HG03520 (cell line): ENCODE measurements around the gene GABRP.
"Not testable (repeated sequence)": the region's sequence is repeated elsewhere in the genome, so short reads cannot be mapped to it uniquely, and the experiment has no call there.

Experiments
- ATAC-seq: cut with Tn5 transposase; IDR thresholded peaks from one replicate; pipeline ENCODE4 v1.9.1; 2021; ENCODE audit warnings: mild to moderate bottlenecking, moderate library complexity; ENCODE audit not compliant: unreplicated experiment

GABRP gene

GRCh38 chr5:170783498-170784247 lies at the start of gene GABRP:
Gene GABRP, plus strand, starts transcription at chr5:170783725. Its CDS starts 4,891 bp downstream, at chr5:170788616.
- no peak for ATAC-seq

GRCh38 chr5:170736966-170737365 lies 46.6 kb upstream of the GABRP start:
- ATAC-seq: no peak

- no peak for ATAC-seq
These were observed 45.9 kb upstream of the GABRP start for GRCh38 chr5:170737591-170737990.

- ATAC-seq: no peak
These were observed 44.7 kb upstream of the GABRP start for GRCh38 chr5:170738840-170739239.

GRCh38 chr5:170739446-170739845 lies 44.1 kb upstream of the GABRP start:
- no peak for ATAC-seq

GRCh38 chr5:170740551-170741205 lies 42.8 kb upstream of the GABRP start:
- no peak for ATAC-seq

- ATAC-seq: no peak
These were observed 41.7 kb upstream of the GABRP start for GRCh38 chr5:170741801-170742200.

- ATAC-seq: no peak
These were observed 39.7 kb upstream of the GABRP start for GRCh38 chr5:170743876-170744212.

GRCh38 chr5:170745481-170746071 lies 37.9 kb upstream of the GABRP start:
- ATAC-seq: no peak

- ATAC-seq: no peak
These were observed 37.2 kb upstream of the GABRP start for GRCh38 chr5:170746075-170746960.

GRCh38 chr5:170746961-170747340 lies 36.6 kb upstream of the GABRP start:
- no peak for ATAC-seq

- no peak for ATAC-seq
These were observed 36.2 kb upstream of the GABRP start for GRCh38 chr5:170747357-170747756.

- no peak for ATAC-seq
These were observed 35.7 kb upstream of the GABRP start for GRCh38 chr5:170747851-170748250.

- no peak for ATAC-seq
These were observed 34.5 kb upstream of the GABRP start for GRCh38 chr5:170748951-170749471.

GRCh38 chr5:170749911-170750431 lies 33.6 kb upstream of the GABRP start:
- no peak for ATAC-seq

- ATAC-seq: no peak
These were observed 32.7 kb upstream of the GABRP start for GRCh38 chr5:170750791-170751190.

GRCh38 chr5:170751631-170752030 lies 31.9 kb upstream of the GABRP start:
- no peak for ATAC-seq

- ATAC-seq: no peak
These were observed 31.0 kb upstream of the GABRP start for GRCh38 chr5:170752257-170753215.

GRCh38 chr5:170753311-170753710 lies 30.2 kb upstream of the GABRP start:
- no peak for ATAC-seq

- ATAC-seq: not testable (repeated sequence)
These were observed 29.0 kb upstream of the GABRP start for GRCh38 chr5:170754508-170754907.
